DMS53 treated with DMSO at 0.1 percent for 48 hours (cell line): ENCODE data around the gene NOL3.

Experiments used
- DNase-seq: peaks from one replicate; lab custom pipeline; 2025; ENCODE audit not compliant: unreplicated experiment; lab: John Stamatoyannopoulos, UW

Gene NOL3

GRCh38 chr16:67169642-67170167 is 633 bp upstream of the NOL3 start:
- no peak for DNase-seq

- DNase-seq: no peak
Measured at GRCh38 chr16:67170949-67171649, 761 bp downstream of the NOL3 start.

DNA sequence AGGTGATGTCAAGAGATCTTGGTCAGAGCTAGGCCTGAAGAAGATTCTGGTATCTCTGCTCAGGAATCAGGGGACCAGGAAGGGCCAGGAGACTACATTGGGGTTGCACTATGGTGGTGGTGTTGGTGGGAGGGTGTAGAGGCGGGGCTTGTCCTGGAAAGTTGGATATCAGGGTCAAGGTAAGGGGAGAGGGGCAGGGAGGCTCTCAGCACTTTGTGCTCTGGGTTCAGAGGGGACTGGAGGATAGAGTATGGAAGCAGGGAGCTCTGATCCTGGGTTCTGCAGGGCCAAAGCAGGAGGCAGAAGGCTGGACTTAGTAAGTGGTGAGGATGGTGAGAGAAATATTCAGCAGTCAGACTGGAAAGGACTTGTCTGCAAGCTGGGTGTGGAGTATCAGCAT is 3.0 kb downstream of the NOL3 start:
- DNase-seq: no peak

DNA sequence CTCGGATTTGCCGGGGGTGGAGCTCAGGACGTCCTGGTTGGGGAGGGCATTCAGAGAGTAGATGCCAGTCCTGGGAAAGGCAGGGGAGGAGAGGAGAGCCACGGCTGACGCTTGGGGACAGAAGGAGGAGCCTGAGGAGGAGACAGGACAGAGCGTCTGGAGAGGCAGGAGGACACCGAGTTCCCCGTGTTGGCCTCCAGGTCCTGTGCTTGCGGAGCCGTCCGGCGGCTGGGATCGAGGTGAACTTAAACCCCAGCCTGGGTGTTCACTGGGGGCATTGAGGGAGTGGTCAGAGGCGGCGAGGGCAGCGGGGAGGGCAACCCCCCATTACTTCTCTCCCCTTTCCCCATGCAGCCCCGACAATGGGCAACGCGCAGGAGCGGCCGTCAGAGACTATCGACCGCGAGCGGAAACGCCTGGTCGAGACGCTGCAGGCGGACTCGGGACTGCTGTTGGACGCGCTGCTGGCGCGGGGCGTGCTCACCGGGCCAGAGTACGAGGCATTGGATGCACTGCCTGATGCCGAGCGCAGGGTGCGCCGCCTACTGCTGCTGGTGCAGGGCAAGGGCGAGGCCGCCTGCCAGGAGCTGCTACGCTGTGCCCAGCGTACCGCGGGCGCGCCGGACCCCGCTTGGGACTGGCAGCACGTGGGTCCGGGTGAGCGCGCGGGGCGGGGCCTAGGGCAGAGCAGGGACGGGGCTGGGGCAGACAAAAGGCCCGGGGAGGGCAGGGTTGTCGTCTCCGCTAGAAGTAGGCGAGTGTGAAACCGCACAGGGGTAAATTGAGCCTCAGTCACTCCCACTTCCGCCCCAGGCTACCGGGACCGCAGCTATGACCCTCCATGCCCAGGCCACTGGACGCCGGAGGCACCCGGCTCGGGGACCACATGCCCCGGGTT is 3.7 kb downstream of the NOL3 start:
- peak; percentile 79 for DNase-seq

DNA sequence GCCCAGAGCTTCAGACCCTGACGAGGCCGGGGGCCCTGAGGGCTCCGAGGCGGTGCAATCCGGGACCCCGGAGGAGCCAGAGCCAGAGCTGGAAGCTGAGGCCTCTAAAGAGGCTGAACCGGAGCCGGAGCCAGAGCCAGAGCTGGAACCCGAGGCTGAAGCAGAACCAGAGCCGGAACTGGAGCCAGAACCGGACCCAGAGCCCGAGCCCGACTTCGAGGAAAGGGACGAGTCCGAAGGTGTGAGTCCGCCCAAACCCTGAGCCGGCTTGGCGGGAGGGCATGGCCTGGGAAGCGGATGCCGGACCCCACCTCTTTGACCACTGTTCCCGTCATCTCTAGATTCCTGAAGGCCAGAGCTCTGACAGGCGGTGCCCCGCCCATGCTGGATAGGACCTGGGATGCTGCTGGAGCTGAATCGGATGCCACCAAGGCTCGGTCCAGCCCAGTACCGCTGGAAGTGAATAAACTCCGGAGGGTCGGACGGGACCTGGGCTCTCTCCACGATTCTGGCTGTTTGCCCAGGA is 4.4 kb downstream of the NOL3 start:
- DNase-seq: no peak

DNA sequence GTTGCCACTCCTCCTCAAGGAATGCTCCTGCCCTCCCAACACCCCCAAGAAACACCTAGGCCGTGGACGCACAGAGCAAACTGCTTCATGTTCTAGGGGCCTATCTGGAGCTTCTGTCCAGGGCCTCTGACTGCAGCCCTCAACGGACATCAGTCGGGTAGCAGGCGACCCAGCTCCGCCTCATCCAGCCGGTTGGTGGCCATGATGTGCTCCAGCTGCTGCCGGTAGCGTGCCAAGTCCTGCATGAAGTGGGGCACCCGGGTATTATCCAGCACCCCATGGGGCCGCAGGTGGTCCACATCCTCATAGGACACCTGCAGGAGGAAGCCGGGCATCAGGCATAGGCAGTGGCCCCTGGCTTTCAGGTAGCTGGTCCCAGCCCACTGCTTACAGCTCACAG is 6.3 kb downstream of the NOL3 start:
- no peak for DNase-seq

DNA sequence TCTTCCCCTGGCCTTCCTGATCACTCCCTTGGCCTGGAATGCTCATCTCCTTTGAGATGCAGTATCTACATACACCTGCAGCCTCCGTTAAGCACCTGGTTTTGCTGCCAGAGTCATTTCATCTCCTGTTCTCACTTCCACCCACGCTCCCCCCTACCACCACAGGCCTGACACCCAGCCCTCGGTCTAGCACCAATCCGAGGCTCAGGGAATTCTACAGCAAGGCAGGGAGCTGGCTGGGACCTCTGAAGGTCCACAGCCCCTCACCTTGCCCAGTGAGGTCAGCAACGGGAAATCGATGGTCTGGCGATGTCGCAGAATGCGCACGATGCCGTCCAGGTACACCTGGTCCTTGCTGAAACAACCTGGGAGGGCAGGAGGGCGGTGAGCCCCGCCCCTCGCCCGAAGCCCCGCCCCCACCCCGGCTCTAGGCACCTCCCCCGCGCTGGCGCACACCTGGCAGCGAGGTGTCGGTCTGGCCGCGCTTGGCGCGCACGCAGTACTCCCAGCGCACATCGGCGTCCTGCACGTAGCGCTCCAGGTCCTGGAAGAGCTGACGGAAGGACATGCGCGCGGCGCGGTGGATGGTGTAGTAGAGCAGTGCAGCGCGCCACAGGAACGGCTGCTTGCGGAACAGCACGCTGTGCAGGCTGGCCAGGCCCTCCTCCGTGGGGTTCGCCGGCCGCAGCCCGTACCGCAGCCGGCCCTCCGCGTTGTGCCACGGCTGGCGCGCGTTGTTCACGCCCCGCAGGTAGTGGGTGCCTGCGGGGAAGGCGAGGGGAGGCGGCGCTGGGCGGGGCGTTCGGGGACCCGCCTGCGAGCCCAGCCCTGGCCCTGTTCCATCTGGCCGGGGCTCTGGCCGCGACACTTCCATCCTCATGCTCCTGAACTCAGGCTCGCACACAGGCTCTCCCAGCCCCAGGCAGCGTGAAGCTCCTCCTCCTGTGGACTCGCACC is 7.7 kb downstream of the NOL3 start:
- peak; percentile 76 for DNase-seq

DNA sequence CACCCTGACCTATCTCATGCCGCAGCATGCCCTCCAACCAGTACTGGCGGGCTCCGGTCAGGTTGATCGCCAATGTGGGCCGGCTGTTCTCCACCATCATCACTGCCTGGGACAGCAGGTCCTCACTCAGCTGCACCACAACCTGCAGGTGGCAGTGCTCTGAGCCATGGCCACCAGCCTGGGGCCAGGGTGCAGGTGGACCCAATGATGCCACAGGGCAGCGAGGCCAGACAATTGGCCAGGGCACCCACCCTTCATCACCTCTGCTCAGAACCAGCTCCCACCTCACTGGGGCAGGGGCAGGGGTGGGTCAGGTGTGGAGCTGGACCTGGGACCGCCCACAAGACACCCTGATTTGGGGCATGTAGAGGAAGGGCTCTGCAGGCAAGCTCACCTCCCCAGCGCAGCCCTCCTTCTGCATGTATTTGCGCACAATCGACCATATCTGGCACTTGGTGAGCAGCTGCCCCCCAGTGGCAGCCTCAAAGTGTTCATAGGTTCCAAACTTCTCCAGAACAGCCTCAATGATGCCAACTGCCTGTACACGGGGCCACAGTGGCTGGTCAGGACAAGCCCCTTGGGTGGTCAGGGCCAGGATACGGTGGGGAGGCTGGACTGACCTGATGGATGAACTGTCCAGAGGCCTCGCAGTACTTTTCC is 9.2 kb downstream of the NOL3 start:
- no peak for DNase-seq

GRCh38 chr16:67180166-67180565 is 9.8 kb downstream of the NOL3 start:
- no peak for DNase-seq

GRCh38 chr16:67181346-67181745 is 11.0 kb downstream of the NOL3 start:
- DNase-seq: no peak

DNA sequence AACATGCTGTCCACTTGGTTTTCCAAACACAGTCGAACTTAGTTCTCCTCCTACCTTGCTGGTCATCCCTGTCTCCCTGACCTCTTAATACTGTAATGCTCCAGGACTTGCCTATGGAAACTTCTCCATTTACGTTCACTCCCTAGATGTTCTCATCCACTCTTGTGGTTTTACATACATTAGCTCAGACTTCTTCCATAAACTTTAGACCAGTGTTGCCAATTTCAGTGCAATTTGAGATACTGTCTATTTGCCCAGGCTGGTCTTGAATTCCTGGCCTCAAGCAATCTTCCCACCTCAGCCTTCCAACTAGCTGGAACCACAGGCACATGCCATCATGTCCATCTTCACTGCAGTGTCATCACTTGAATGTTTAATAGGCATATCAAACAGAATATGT is 11.9 kb downstream of the NOL3 start:
- no peak for DNase-seq

GRCh38 chr16:67183284-67183626 is 12.9 kb downstream of the NOL3 start:
- no peak for DNase-seq

DNA sequence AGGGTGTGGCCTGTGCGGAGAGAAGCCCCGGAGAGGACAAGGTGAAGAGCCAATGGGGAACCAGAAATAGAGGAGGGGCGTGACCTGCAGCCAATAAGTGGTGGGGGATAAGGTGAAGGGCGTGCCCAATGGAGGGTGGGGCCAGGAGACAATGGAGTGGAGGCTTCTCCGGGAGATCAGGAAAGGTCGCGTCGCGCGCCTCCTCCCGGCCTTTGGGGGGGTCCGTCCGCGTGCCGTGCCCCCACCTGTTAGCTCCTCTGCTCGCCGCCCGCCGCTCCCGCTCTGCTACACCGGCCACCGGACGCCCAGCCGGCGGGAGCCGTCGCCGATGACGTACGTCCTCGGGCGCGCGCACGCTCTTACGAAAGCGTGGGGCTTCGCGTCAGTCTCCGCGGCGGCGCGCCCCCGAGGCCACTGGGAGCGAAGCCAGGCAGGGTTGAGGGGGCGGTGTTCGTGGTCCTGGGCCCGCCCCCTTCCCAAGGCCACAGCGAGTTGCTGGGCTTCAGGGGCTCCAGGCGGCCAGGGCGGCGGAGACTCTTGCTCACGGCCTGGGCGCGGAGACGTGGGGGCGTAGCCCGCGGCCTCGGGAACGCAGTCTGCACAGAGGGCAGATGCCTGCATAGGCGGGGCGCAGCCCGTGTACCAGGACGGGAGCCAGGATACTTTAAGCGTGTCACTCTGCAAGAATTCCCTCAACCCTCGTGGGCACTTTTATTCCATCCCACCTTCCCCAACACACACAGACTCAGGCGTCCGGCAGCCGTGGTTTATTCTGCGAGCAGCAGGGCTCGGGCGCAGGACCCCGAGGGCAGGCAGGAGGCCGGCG is 13.5 kb downstream of the NOL3 start, which contains the start of gene MATCAP1:
MATCAP1 (minus strand) TSS at position 337 of the 826 bp plus-strand sequence. CDS start 3,353 bp downstream, outside the sequence.
- peak; percentile 87 for DNase-seq

DNA sequence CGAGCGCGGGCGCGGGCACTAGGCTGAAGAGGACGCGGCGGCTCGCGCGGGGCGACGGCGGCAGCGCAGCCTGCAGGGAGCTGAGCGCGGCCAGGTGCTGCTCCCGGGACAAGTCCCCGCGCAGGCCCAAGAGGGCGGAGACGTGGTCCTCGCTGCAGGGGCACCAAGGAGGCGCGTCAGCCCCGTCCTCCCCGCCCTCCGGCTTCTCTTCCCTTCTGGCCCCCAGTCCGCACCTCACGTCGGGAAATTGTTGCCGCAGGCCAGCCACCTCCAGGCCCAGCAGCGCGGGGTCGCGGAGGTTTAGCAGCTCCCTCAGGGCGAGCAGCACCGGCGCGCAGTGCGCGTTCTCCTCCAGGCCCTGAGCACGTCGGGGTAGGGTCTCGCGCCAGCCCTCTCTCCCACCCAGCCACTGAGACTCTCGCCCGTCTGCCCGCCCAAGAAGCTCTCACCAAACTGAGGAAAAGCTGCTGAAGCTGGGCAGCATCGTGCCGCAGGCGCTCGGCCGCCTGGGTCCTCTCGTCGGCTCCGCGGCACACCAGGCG is 14.2 kb downstream of the NOL3 start:
- peak; percentile 66 for DNase-seq

DNA sequence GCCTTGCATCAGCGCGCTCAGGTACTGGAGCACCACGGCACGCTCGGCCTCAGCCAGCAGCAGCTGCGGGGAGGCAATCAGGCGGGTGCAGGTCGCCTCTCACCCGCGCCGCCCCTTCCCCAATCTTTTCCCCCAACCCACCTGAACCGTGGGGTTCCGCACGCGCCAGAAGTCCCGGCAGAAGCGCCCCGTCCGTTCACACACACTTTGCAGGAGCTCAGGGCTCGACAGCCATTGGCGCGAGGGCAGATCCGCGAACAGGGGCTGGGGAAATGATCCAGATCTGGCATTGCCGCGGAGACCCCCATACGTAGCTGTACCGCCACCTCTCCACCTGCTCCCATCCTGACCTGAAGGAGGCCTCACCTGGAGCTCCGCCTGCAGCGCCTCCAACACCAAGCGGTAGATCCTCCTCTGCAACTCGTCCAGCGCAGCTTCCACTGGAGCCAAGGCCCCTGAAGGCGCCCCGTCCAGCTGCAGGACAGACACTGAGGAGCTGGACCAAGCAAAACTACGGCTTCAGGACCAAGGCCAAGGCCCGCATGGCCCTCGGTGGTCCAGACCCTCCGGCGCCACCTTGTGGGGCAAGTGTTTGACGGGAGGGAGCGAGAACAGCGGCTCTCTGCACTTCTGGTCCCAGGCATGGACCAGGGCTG is 14.8 kb downstream of the NOL3 start:
- peak; percentile 79 for DNase-seq

- DNase-seq: no peak
Measured at GRCh38 chr16:67185651-67186134, 15.4 kb downstream of the NOL3 start.

GRCh38 chr16:67186550-67186950 is 16.2 kb downstream of the NOL3 start:
- no peak for DNase-seq

DNA sequence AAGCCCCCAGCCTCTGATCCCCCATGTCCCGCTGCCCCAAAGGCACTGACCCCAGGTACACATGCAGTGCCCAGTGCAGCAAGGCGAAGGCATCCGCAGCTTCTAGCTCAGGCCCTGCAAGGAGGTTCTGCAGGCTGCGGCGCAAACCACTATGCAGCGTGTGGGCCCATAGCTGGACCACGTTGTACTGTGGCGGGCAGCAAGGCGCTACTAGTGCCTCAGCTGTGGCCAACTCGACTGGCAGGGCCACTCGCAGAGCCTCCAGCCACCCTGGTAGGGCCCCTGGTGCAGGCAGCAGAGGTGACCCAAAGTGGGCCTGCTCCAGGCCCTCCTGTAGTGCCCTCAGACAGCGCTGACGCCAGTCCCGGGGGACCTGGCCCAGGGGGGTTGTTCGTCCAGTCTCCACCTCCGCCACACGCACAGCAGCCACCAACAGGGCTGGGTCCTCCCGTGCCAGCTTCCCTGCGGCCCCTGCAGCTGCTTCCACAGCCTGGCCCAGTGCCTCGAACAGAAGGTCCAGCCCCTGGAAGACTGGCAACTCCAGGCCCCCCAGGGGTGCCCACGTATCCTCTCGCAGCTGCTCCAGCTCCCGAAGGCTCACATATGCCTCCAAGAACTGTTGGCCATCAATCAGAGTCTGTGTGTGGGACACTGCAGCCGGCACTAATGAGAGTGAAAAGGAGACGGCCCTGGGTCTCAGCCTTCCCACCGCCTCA is 17.0 kb downstream of the NOL3 start:
- DNase-seq: no peak
